Suppressor macrophage treated with lipopolysaccharide for 4 hours (primary cell): ENCODE measurements around the gene RGS18.
"Not testable (repeated sequence)": the region's sequence is repeated elsewhere in the genome, so short reads cannot be mapped to it uniquely, and the experiment has no call there.

Source experiments
- DNase-seq: peaks from one replicate; pipeline ENCODE4 v3.0.0-alpha.2; 2020

RGS18 gene

GRCh38 chr1:192167911-192168700 is 9.8 kb downstream of the RGS18 start:
- DNase-seq: peak; percentile 58

- no peak for DNase-seq
These were observed 10.7 kb downstream of the RGS18 start for GRCh38 chr1:192168964-192169363.

- DNase-seq: peak; percentile 56
These were observed 12.1 kb downstream of the RGS18 start for GRCh38 chr1:192170196-192170984.

- no peak for DNase-seq
These were observed 12.9 kb downstream of the RGS18 start for GRCh38 chr1:192171123-192171522.

- DNase-seq: no peak
These were observed 17.7 kb downstream of the RGS18 start for GRCh38 chr1:192175971-192176370.

- DNase-seq: no peak
These were observed 25.5 kb downstream of the RGS18 start for GRCh38 chr1:192183788-192184187.

GRCh38 chr1:192186197-192186596 is 27.9 kb downstream of the RGS18 start:
- DNase-seq: no peak

GRCh38 chr1:192190066-192190465 is 31.8 kb downstream of the RGS18 start:
- DNase-seq: no peak

GRCh38 chr1:192201303-192201702 is 43.0 kb downstream of the RGS18 start:
- no peak for DNase-seq

- no peak for DNase-seq
These were observed 66.1 kb downstream of the RGS18 start for GRCh38 chr1:192224396-192224795.

- DNase-seq: no peak
These were observed 66.6 kb downstream of the RGS18 start for GRCh38 chr1:192224846-192225245.

GRCh38 chr1:192225266-192225665 is 67.0 kb downstream of the RGS18 start:
- DNase-seq: no peak

GRCh38 chr1:192225703-192226102 is 67.4 kb downstream of the RGS18 start:
- peak; percentile 14 for DNase-seq

GRCh38 chr1:192227330-192227729 is 69.1 kb downstream of the RGS18 start:
- no peak for DNase-seq

GRCh38 chr1:192227980-192228379 is 69.7 kb downstream of the RGS18 start:
- not testable (repeated sequence) for DNase-seq

GRCh38 chr1:192232817-192233417 is 74.7 kb downstream of the RGS18 start:
- no peak for DNase-seq

- no peak for DNase-seq
These were observed 76.9 kb downstream of the RGS18 start for GRCh38 chr1:192235127-192235526.
